ENCODE results near the gene SLC10A3. TPM values are rescaled to one million over a fixed set of nuclear protein-coding genes. Genes with fewer than 3 reads are reported as not detected.

The SLC10A3 gene
- total RNA-seq, 2 experiments from 2014 or later = 15.7 to 16.4 TPM

DNA sequence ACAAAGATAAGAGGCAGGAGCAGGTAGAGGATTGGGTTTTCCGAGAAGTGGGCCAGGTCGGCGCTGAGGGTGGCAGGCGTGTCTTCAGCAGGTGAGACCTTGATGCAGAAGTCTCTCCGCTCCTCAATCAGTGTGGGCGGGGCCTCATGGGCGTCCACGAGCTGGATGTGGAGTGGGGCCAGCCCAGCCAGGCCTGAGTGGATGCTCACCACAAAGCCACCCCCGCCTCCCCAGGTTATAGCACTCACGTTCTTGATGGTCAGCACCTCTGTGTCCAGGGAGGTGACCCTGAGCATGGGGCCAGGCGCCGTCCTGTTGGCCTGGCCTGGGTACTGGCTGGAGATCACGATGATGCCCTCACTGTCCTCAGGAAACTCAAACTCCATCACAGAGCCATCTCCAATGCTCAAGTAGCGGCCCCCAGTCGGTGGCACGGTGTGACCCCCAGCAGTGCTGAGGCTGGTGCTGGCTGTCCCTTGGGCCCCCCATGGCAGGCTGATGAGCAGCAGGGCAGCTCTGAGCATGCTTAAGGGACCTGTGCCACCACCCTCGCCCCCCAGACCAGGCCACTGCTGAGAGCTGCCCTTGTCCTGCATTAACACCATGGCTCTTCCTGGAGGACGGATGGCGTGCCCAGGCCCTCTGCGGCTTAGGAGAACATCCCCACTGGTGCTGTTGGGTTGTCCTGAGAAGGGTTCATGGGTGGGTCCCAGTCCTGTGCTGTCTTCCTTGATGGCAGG is 1.9 kb downstream of the SLC10A3 start:
- Histone ChIP-seq H3K9me3 (ENCODE audit: control insufficient read depth in 1 of 2, insufficient read depth in 1 of 2, low read length in 2 of 2) (no peaks in the 10 kb centered on the region), H3K4me3 (ENCODE audit: low read length) (no peak overlapping the region), H3K4me1 (ENCODE audit: insufficient read depth, low read length) (peaks cover 58% of the 10 kb centered on the region), H3K27ac (ENCODE audit: low read depth in 1 of 2, low read length in 2 of 2) (no peak overlapping the region), H3K27me3 (ENCODE audit: control insufficient read depth in 1 of 2, insufficient read depth in 2 of 2, low read length in 2 of 2) (no peaks in the 10 kb centered on the region), H3K36me3 (ENCODE audit: insufficient read depth, low read length) (peaks cover 16% of the 10 kb centered on the region)
- POLR2A ChIA-PET = interaction anchor here (1.1 kb wide), 1 partner anchor 11 kb away, joined by 3 read pairs; no protein-coding TSS in a partner anchor
- Mint-ChIP-seq H3K27me3 (no peaks in the 10 kb centered on the region), H3K9me3 (no peaks in the 10 kb centered on the region), H3K4me1 (ENCODE audit: low read depth) (peaks cover 11% of the 10 kb centered on the region), H3K36me3 (ENCODE audit: low read depth) (peaks cover 6% of the 10 kb centered on the region), H3K4me3 (peak overlapping the region; percentile 67), H3K27ac (peak overlapping the region; percentile 92)
- DNase-seq (no peak), ATAC-seq (ENCODE audit: poor library complexity) (no peak)
- TF ChIP-seq, protein P1, sequence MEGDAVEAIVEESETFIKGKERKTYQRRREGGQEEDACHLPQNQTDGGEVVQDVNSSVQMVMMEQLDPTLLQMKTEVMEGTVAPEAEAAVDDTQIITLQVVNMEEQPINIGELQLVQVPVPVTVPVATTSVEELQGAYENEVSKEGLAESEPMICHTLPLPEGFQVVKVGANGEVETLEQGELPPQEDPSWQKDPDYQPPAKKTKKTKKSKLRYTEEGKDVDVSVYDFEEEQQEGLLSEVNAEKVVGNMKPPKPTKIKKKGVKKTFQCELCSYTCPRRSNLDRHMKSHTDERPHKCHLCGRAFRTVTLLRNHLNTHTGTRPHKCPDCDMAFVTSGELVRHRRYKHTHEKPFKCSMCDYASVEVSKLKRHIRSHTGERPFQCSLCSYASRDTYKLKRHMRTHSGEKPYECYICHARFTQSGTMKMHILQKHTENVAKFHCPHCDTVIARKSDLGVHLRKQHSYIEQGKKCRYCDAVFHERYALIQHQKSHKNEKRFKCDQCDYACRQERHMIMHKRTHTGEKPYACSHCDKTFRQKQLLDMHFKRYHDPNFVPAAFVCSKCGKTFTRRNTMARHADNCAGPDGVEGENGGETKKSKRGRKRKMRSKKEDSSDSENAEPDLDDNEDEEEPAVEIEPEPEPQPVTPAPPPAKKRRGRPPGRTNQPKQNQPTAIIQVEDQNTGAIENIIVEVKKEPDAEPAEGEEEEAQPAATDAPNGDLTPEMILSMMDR (IDR thresholded peaks at IDR 0.05) = no peak
- intact Hi-C loops (cut with DNase I, micrococcal nuclease) = loop anchor here (2.0 to 10.0 kb wide), 2 partner anchors 28 to 54 kb away; partner anchors contain the start of genes FAM3A (in 1 of the 2) and GDI1 (in 1 of the 2)
- CTCF ChIA-PET = no interaction called here

DNA sequence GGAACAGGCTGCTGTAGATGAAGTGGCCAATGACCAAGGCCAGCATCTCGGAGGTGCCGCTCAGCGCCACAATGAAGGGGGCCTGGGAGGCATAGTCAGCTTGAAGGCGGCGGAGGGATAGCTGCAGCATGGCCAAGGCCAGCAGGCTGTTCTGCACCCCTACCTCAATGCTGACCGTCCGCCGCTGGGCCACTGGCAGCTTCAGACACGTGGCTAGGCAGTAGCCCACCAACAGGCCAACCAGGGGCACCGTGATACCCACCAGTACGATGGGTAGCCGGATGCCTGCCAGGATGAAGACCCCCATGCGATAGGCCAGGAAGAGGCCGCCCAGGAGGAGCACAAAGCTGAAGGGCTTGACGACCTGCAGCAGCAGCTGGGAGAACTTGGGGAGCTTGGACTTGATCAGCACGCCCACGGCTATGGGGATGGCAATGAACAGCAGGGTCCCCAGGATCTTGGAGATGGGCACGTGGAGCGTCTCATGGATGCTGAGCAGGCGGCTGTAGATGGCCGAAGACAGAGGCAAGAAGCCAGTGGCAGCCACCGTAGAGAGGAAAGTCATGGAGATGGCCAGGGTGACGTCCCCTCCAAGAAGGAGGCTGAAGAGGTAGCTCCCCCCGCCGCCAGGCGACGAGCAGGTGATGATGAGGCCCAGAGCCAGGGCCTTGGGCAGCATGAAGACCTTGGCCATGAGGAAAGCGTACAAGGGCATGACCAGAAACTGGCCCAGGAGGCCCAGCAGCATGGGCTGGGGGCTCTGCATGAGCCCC is 2.7 kb downstream of the SLC10A3 start:
- CTCF ChIA-PET = no interaction called here
- ATAC-seq (ENCODE audit: poor library complexity) = no peak

More for the DNA sequence above, 2.7 kb downstream of the SLC10A3 start:
- Mint-ChIP-seq H3K4me1 (ENCODE audit: low read depth) (peaks cover 11% of the 10 kb centered on the region), H3K27me3 (no peaks in the 10 kb centered on the region), H3K9me3 (no peaks in the 10 kb centered on the region), H3K27ac (peak overlapping the region; percentile 83), H3K36me3 (ENCODE audit: low read depth) (peaks cover 6% of the 10 kb centered on the region), H3K4me3 (peak overlapping the region; percentile 88)
- TF ChIP-seq, protein P1 (IDR thresholded peaks at IDR 0.05) = no peak
- H3K4me3 ChIP-seq (ENCODE audit: low read length) = no peak overlapping the region
- H3K9me3 ChIP-seq (ENCODE audit: control insufficient read depth in 1 of 2, insufficient read depth in 1 of 2, low read length in 2 of 2) = no peaks in the 10 kb centered on the region
- H3K27me3 ChIP-seq (ENCODE audit: control insufficient read depth in 1 of 2, insufficient read depth in 2 of 2, low read length in 2 of 2) = no peaks in the 10 kb centered on the region
- H3K36me3 ChIP-seq (ENCODE audit: insufficient read depth, low read length) = peaks cover 16% of the 10 kb centered on the region
- H3K4me1 ChIP-seq (ENCODE audit: insufficient read depth, low read length) = peaks cover 58% of the 10 kb centered on the region
- H3K27ac ChIP-seq (ENCODE audit: low read depth in 1 of 2, low read length in 2 of 2) = no peak overlapping the region
- POLR2A ChIA-PET = interaction anchor here (1.1 to 3.0 kb wide), 5 partner anchors 10 to 88 kb away, joined by 3 to 18 read pairs (median 3); partner anchors contain the start of gene FAM3A
- intact Hi-C loops (cut with DNase I, micrococcal nuclease) = loop anchor here (2.0 to 10.0 kb wide), 2 partner anchors 29 to 53 kb away; partner anchors contain the start of genes FAM3A (in 1 of the 2) and GDI1 (in 1 of the 2)
- DNase-seq = no peak
